Liver (tissue), 9 donors: ENCODE measurements around the gene WDR45B. TPM values are rescaled to one million over a fixed set of nuclear protein-coding genes. Genes with fewer than 3 reads are reported as not detected.

Experiments
- DNase-seq: peaks from one replicate; pipeline ENCODE4 v3.0.0-alpha.2; 2017; ENCODE audit warnings: low spot score
- H3K27ac ChIP-seq, 2 donors: one replicate each; pipeline ENCODE4 v1.7.0; 2013; ENCODE audit warnings: inconsistent platforms in 2 of 2, low read length in 2 of 2, control low read depth in 1 of 2, low read depth in 1 of 2, mild to moderate bottlenecking in 1 of 2
- H3K27me3 ChIP-seq, 4 donors: one replicate each; pipeline versions ENCODE4 v1.6.1 to v1.7.0; 2013; ENCODE audit warnings: low read length in 3 of 4, inconsistent platforms in 1 of 4, mild to moderate bottlenecking in 1 of 4, moderate library complexity in 1 of 4; ENCODE audit not compliant: control insufficient read depth in 4 of 4, insufficient read depth in 4 of 4
- H3K36me3 ChIP-seq, 4 donors: one replicate each; pipeline versions ENCODE4 v1.6.1 to v1.7.0; 2013; ENCODE audit warnings: low read length in 3 of 4, mild to moderate bottlenecking in 3 of 4, low read depth in 1 of 4, moderate library complexity in 1 of 4; ENCODE audit not compliant: control insufficient read depth in 4 of 4, insufficient read depth in 3 of 4
- H3K4me1 ChIP-seq, 4 donors: one replicate each; pipeline versions ENCODE4 v1.6.1 to v1.7.0; 2013; ENCODE audit warnings: low read length in 3 of 4, mild to moderate bottlenecking in 3 of 4, moderate library complexity in 1 of 4; ENCODE audit not compliant: control insufficient read depth in 4 of 4, insufficient read depth in 4 of 4
- H3K4me3 ChIP-seq, 3 donors: one replicate each; pipeline versions ENCODE4 v1.6.1 to v1.7.0; 2013; ENCODE audit warnings: low read length in 3 of 3, control low read depth in 1 of 3, low read depth in 1 of 3, mild to moderate bottlenecking in 1 of 3
- H3K9ac ChIP-seq, 2 donors: one replicate each; pipeline ENCODE4 v1.7.0; 2013; ENCODE audit warnings: low read length in 2 of 2, mild to moderate bottlenecking in 2 of 2, moderate library complexity in 2 of 2, control low read depth in 1 of 2, low read depth in 1 of 2
- H3K9me3 ChIP-seq, 4 donors: one replicate each; pipeline versions ENCODE4 v1.6.1 to v1.7.0; 2013; ENCODE audit warnings: low read length in 3 of 4; ENCODE audit not compliant: control insufficient read depth in 4 of 4
- EGR1 ChIP-seq, 2 donors: IDR thresholded peaks; 2 replicates each; pipeline ENCODE4 v1.6.1; 2016 to 2018; ENCODE audit warnings: antibody characterized with exemption in 2 of 2, low read depth in 2 of 2
- FOXA1 ChIP-seq: IDR thresholded peaks from 2 replicates; pipeline ENCODE4 v1.6.1; 2016; ENCODE audit warnings: antibody characterized with exemption
- GABPA ChIP-seq, 2 donors: IDR thresholded peaks in 1 of 2; conservative IDR thresholded peaks in 1 of 2; 2 replicates each; pipeline ENCODE4 v1.6.1; 2016; ENCODE audit warnings: antibody characterized with exemption in 2 of 2, mild to moderate bottlenecking in 1 of 2, moderate library complexity in 1 of 2
- HNF4A ChIP-seq, 2 donors: conservative IDR thresholded peaks; 2 replicates each; pipeline ENCODE4 v1.6.1; 2016; ENCODE audit warnings: antibody characterized with exemption in 2 of 2, mild to moderate bottlenecking in 2 of 2
- HNF4G ChIP-seq: IDR thresholded peaks from 2 replicates; pipeline ENCODE4 v1.6.1; 2016; ENCODE audit warnings: antibody characterized with exemption
- JUND ChIP-seq, 2 donors: IDR thresholded peaks; 2 replicates each; pipeline ENCODE4 v1.6.1; 2016; ENCODE audit warnings: antibody characterized with exemption in 2 of 2
- NR2F2 ChIP-seq: IDR thresholded peaks from 2 replicates; pipeline ENCODE4 v1.6.1; 2016; ENCODE audit warnings: antibody characterized with exemption
- RAD21 ChIP-seq, 2 donors: IDR thresholded peaks; 2 replicates each; pipeline ENCODE4 v1.6.1; 2016; ENCODE audit warnings: antibody characterized with exemption in 2 of 2, mild to moderate bottlenecking in 2 of 2
- RXRA ChIP-seq, 2 donors: IDR thresholded peaks; 2 replicates each; pipeline ENCODE4 v1.6.1; 2017 to 2018; ENCODE audit warnings: antibody characterized with exemption in 2 of 2, mild to moderate bottlenecking in 1 of 2
- SP1 ChIP-seq: IDR thresholded peaks from 2 replicates; pipeline ENCODE4 v1.6.1; 2018; ENCODE audit warnings: antibody characterized with exemption, mild to moderate bottlenecking
- TAF1 ChIP-seq: conservative IDR thresholded peaks from 2 replicates; pipeline ENCODE4 v1.6.1; 2016; ENCODE audit warnings: antibody characterized with exemption, mild to moderate bottlenecking
- YY1 ChIP-seq: IDR thresholded peaks from 2 replicates; pipeline ENCODE4 v1.6.1; 2016; ENCODE audit warnings: antibody characterized with exemption, mild to moderate bottlenecking
- WGBS: extraction: QIAGEN DNeasy Blood & Tissue Kit; methylation state at CpG from one replicate; pipeline ENCODE4 v1.1.7; 2013; 5-methylcytosine and 5-hydroxymethylcytosine counted together
- polyA plus RNA-seq, 2 donors: library from polyadenylated mRNA; stranded (reverse) in 1 of 2; unstranded in 1 of 2; fragments of 200-250 nt in 1 of 2; fragments of >200 nt in 1 of 2; fragmentation: Nextera tagmentation in 1 of 2; extraction: Ambion mirVana in 1 of 2; gene quantifications; one replicate each; pipeline versions ENCODE4 v1.2.1 to v1.2.3, GENCODE V29; 2013 to 2015
- total RNA-seq, 2 donors: library from RNA; depleted of rRNA; stranded (reverse); fragments of >200 nt; gene quantifications; one replicate each; pipeline ENCODE4 v1.2.3, GENCODE V29; 2014
- TF ChIP-seq, protein P1 (sequence below): IDR thresholded peaks from 2 replicates; pipeline ENCODE4 v1.6.1; 2016; ENCODE audit warnings: antibody characterized with exemption, mild to moderate bottlenecking
- TF ChIP-seq, protein P2 (sequence below): IDR thresholded peaks from 2 replicates; pipeline ENCODE4 v1.6.1; 2016; ENCODE audit warnings: antibody characterized with exemption
- TF ChIP-seq, protein P3 (sequence below): fragments of 150-350 bp; IDR thresholded peaks from 2 replicates; pipeline ENCODE4 v1.5.1; 2017; ENCODE audit warnings: improper control_type of control experiment, low read depth, low read length; ENCODE audit not compliant: missing input control
- TF ChIP-seq, protein P4 (sequence below): IDR thresholded peaks from 2 replicates; pipeline ENCODE4 v1.6.1; 2016; ENCODE audit warnings: antibody characterized with exemption
- TF ChIP-seq, protein P5 (sequence below): IDR thresholded peaks from 2 replicates; pipeline ENCODE4 v1.6.1; 2016; ENCODE audit warnings: antibody characterized with exemption
- donor health status: healthy.
- donor health status: healthy.
- donor health status: healthy.
- donor health status: healthy.
- donor health status: healthy.

WDR45B gene
- total and polyA plus RNA-seq, 4 donors = 25.4 to 40.9 (median 29.2) TPM

DNA sequence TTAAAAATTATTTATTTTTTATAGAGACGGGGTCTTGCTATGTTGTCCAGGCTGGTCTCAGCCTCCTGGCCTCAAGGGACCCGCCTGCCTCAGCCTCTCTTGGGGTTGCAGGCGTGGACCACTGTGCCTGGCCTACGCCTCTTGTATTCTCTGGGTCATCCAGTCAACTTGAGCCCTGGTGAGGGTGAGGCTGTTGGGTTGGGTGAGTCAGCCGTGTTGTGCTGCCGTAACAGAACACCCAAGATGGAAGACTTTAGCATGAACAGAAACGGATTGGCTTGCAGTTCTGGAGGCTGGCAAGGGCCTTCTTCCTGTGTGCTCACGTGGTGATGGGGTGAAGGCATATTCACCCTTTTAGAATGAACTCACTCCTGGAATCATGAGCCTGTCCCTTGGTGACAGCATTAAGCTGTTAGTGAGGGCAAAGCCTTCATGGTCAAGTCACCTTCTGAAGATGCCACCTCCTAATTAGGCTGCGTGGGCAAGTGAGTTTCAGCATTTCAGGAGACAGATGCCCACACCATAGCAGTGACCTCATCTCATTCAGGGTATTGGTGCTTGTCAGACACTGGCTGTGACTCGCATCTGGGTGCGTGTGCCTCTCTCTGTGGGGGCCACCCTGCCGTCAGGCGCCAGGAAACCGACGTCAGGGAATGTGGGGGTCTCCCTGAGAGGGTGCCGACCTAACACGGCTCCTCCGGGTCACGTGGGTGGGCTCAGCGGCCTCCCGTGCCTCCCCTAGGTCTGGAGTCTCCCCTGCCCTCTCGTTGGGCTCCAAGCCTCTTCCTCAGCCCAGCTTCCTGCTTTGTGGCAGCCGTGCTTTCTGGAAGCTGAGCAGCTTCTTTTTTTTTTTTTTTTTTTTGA lies 49.8 kb downstream of the WDR45B start:
- peaks cover 4 to 10% (median 5%) of the 10 kb centered on the region in 4 donors for H3K4me1 ChIP-seq
- peaks cover 21 to 40% (median 23%) of the 10 kb centered on the region in 4 donors for H3K36me3 ChIP-seq
- no peaks in the 10 kb centered on the region for H3K27me3 ChIP-seq
- no peak for TF ChIP-seq GABPA (IDR thresholded peaks at IDR 0.05 in 1 of 2, conservative IDR thresholded peaks at IDR 0.05 in 1 of 2)
- no peak for TF ChIP-seq TAF1
- no peak for TF ChIP-seq HNF4A (conservative IDR thresholded peaks at IDR 0.05)
- TF ChIP-seq, protein P1, sequence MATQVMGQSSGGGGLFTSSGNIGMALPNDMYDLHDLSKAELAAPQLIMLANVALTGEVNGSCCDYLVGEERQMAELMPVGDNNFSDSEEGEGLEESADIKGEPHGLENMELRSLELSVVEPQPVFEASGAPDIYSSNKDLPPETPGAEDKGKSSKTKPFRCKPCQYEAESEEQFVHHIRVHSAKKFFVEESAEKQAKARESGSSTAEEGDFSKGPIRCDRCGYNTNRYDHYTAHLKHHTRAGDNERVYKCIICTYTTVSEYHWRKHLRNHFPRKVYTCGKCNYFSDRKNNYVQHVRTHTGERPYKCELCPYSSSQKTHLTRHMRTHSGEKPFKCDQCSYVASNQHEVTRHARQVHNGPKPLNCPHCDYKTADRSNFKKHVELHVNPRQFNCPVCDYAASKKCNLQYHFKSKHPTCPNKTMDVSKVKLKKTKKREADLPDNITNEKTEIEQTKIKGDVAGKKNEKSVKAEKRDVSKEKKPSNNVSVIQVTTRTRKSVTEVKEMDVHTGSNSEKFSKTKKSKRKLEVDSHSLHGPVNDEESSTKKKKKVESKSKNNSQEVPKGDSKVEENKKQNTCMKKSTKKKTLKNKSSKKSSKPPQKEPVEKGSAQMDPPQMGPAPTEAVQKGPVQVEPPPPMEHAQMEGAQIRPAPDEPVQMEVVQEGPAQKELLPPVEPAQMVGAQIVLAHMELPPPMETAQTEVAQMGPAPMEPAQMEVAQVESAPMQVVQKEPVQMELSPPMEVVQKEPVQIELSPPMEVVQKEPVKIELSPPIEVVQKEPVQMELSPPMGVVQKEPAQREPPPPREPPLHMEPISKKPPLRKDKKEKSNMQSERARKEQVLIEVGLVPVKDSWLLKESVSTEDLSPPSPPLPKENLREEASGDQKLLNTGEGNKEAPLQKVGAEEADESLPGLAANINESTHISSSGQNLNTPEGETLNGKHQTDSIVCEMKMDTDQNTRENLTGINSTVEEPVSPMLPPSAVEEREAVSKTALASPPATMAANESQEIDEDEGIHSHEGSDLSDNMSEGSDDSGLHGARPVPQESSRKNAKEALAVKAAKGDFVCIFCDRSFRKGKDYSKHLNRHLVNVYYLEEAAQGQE = no peak
- TF ChIP-seq HNF4G = no peak
- TF ChIP-seq RXRA (IDR thresholded peaks at IDR 0.05) = no peak
- no peak for TF ChIP-seq SP1
- TF ChIP-seq EGR1 (IDR thresholded peaks at IDR 0.05; ENCODE audit: low read depth in 2 of 2) = no peak
- TF ChIP-seq NR2F2 = no peak
- TF ChIP-seq, protein P2, sequence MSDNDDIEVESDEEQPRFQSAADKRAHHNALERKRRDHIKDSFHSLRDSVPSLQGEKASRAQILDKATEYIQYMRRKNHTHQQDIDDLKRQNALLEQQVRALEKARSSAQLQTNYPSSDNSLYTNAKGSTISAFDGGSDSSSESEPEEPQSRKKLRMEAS = no peak
- TF ChIP-seq, protein P3, sequence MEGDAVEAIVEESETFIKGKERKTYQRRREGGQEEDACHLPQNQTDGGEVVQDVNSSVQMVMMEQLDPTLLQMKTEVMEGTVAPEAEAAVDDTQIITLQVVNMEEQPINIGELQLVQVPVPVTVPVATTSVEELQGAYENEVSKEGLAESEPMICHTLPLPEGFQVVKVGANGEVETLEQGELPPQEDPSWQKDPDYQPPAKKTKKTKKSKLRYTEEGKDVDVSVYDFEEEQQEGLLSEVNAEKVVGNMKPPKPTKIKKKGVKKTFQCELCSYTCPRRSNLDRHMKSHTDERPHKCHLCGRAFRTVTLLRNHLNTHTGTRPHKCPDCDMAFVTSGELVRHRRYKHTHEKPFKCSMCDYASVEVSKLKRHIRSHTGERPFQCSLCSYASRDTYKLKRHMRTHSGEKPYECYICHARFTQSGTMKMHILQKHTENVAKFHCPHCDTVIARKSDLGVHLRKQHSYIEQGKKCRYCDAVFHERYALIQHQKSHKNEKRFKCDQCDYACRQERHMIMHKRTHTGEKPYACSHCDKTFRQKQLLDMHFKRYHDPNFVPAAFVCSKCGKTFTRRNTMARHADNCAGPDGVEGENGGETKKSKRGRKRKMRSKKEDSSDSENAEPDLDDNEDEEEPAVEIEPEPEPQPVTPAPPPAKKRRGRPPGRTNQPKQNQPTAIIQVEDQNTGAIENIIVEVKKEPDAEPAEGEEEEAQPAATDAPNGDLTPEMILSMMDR = no peak
- TF ChIP-seq, protein P4, sequence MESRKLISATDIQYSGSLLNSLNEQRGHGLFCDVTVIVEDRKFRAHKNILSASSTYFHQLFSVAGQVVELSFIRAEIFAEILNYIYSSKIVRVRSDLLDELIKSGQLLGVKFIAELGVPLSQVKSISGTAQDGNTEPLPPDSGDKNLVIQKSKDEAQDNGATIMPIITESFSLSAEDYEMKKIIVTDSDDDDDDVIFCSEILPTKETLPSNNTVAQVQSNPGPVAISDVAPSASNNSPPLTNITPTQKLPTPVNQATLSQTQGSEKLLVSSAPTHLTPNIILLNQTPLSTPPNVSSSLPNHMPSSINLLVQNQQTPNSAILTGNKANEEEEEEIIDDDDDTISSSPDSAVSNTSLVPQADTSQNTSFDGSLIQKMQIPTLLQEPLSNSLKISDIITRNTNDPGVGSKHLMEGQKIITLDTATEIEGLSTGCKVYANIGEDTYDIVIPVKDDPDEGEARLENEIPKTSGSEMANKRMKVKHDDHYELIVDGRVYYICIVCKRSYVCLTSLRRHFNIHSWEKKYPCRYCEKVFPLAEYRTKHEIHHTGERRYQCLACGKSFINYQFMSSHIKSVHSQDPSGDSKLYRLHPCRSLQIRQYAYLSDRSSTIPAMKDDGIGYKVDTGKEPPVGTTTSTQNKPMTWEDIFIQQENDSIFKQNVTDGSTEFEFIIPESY = no peak
- TF ChIP-seq YY1 = no peak
- no peak for TF ChIP-seq FOXA1
- no peak for TF ChIP-seq RAD21 (IDR thresholded peaks at IDR 0.05)
- TF ChIP-seq, protein P5, sequence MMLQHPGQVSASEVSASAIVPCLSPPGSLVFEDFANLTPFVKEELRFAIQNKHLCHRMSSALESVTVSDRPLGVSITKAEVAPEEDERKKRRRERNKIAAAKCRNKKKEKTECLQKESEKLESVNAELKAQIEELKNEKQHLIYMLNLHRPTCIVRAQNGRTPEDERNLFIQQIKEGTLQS = no peak
- TF ChIP-seq JUND (IDR thresholded peaks at IDR 0.05) = no peak
- H3K4me3 ChIP-seq = no peak overlapping the region
- no peaks in the 10 kb centered on the region for H3K9me3 ChIP-seq
- no peak overlapping the region for H3K9ac ChIP-seq
- H3K27ac ChIP-seq = no peak overlapping the region
- DNase-seq = no peak
- 87% methylated on average over 23 of the region's 23 CpGs for WGBS
